Jurkat, Clone E6-1 (cell line): ENCODE data around the gene FLNB.
A peak's percentile ranks its signal among the peaks of the same experiment; 100 is the strongest.

Experiments
- DNase-seq: peaks from one replicate; pipeline ENCODE4 v3.0.0-alpha.2; 2011; ENCODE audit warnings: low read depth, low spot score
- H3K4me3 ChIP-seq: 2 replicates; pipeline ENCODE4 v1.5.1; 2011; ENCODE audit warnings: mild to moderate bottlenecking, low read length, control low read depth, moderate library complexity

The FLNB gene

GRCh38 chr3:58025406-58025805, 17.2 kb downstream of the FLNB start:
- no peak for DNase-seq
- H3K4me3 ChIP-seq, result no peak overlapping the region

GRCh38 chr3:58025837-58026569, 17.8 kb downstream of the FLNB start:
- DNase-seq, result no peak
- H3K4me3 ChIP-seq, result no peak overlapping the region

DNA sequence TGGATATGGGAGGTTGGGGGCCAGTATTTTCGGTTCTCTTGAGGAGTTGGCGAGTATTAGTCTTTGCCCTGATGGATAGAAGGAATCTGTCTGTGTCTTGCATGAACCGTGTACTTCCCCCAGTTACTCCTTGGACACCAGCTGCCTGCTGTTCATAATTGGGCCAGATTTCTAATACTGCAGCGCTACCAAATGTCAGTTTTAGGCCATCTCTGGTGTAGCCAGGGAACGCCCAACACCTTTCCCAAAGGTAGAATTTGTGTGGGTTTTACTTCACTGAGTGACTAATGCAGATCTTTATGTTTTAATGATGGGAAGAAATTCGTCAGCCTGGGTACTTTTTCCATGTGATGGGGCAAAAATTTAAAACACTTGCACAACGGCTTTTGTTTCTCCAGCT, 18.4 kb downstream of the FLNB start:
- DNase-seq, result no peak
- no peak overlapping the region for H3K4me3 ChIP-seq

DNA sequence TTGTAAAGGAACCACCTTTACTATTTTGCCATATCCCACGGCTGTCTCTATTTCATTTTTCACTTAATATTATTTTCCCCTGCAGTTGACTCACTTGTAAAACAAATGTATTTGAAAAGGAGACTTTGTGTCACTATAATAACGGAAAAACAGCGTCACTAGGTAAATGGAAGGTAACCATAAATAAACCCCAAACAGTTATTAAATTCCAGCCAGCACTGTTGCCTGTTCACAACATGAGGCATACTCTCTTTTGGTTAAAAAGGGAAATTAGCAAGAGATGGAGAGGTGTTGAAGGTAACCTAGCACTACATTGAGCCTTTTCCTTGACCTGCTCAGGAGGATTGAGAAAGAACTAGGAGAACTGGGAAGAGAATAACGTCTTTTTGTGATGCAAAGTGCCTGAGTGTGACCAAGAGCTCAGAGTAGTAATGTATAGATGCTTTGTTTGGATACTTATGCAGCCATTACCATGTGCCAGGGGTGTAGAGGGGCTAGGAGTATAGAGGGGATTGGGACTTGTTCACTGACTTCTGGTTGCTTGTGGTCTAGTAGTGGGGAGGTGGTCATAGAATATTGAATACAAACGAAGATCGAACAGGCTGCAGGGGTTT, 19.6 kb downstream of the FLNB start:
- DNase-seq, result no peak
- no peak overlapping the region for H3K4me3 ChIP-seq

DNA sequence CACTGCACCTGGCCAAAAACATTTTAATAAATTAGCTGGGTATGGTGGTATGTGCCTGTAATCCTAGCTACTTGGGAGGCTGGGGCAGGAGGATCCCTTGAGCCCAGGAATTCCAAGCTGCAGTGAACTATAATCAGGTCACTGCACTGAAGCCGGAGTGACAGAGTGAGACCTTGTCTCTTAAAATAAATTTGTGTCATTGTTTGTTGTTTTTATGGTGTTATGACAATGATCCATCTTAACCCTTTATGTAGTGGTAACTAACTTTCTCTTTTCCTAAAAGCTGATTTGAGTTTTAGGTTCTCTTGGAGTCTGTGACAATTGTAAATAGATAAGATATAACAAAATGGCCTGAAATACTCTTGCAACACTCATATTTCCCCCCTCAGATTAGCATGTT, 20.7 kb downstream of the FLNB start:
- no peak for DNase-seq
- H3K4me3 ChIP-seq, result no peak overlapping the region

- no peak overlapping the region for H3K4me3 ChIP-seq
- DNase-seq, result no peak
Observed at GRCh38 chr3:58029842-58030584, 21.8 kb downstream of the FLNB start.

- no peak for DNase-seq
- H3K4me3 ChIP-seq, result no peak overlapping the region
Observed at GRCh38 chr3:58032186-58032585, 24.0 kb downstream of the FLNB start.

GRCh38 chr3:58034738-58035523, 26.7 kb downstream of the FLNB start:
- peak; percentile 75 for DNase-seq
- no peak overlapping the region for H3K4me3 ChIP-seq

- no peak for DNase-seq
- no peak overlapping the region for H3K4me3 ChIP-seq
Observed at GRCh38 chr3:58035524-58036255, 27.5 kb downstream of the FLNB start.

DNA sequence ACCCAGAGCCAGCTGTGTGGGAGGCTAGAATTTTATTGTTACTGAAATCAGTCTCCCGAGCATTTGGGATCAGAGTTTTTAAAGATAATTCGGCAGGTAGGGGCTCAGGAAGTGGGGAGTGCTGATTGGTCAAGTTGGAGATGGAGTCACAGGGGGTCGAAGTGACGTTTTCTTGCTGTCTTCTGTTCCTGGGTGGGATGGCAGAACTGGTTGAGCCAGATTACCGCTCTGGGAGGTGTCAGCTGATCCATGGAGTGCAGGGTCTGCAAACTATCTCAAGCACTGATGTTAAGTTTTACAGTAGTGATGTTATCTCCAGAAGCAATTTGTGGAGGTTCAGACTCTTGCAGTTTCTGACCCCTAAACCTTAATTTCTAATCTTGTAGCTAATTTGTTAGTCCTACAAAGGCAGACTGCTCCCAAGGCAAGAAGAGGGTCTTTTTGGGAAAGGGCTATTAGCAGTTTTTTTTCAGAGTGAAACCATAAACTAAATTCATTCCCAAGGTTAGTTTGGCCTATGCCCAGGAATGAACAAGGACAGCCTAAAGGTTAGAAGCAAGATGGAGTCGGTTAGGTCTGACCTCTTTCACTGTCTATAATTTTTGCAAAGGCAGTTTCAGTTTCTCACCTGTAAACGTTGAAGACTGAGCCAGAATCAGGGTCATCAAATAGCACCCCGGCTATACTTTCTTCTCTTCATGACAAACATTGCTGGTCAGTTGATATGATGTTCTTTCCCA, 28.2 kb downstream of the FLNB start:
- no peak overlapping the region for H3K4me3 ChIP-seq
- DNase-seq, result no peak

GRCh38 chr3:58037141-58037910, 29.1 kb downstream of the FLNB start:
- DNase-seq, result no peak
- H3K4me3 ChIP-seq, result no peak overlapping the region

- DNase-seq, result no peak
- no peak overlapping the region for H3K4me3 ChIP-seq
Observed at GRCh38 chr3:58038675-58039292, 30.6 kb downstream of the FLNB start.

- DNase-seq, result no peak
- H3K4me3 ChIP-seq, result no peak overlapping the region
Observed at GRCh38 chr3:58039601-58040000, 31.4 kb downstream of the FLNB start.

GRCh38 chr3:58041182-58041825, 33.1 kb downstream of the FLNB start:
- peak; percentile 65 for DNase-seq
- peak overlapping the region; percentile 43 for H3K4me3 ChIP-seq

- peak overlapping the region; percentile 43 for H3K4me3 ChIP-seq
- DNase-seq, result peak; percentile 97
Observed at GRCh38 chr3:58041826-58042324, 33.7 kb downstream of the FLNB start.

GRCh38 chr3:58042947-58043707, 34.9 kb downstream of the FLNB start:
- DNase-seq, result no peak
- H3K4me3 ChIP-seq, result no peak overlapping the region
